ENCODE measurements around the gene GABRG3. TPM values are rescaled to one million over a fixed set of nuclear protein-coding genes. Genes with fewer than 3 reads are reported as not detected.

GABRG3 gene
- total RNA-seq, 1 donor from 2014 or later: 0.24 TPM

DNA sequence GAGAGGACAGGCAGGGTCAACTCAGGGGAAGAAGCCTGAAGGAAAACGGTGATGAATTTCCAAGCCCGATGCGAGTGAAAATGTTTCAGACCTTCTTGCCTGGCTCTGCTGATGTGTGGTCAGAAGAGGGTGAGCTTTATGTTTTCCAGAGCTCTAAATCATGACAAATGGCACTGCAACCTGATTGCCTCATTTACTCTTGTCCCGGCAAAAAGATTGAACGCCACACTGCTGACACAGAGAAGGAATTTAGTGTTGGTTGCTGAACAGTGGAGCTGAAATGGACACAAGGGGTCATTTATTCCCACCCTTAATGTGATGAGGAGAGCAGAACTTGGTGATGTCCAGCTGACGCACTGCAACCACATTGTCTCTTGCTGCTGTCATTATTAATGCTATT, 36.1 kb upstream of the GABRG3 start:
- no peaks in the 10 kb centered on the region for H3K4me1 Mint-ChIP-seq (ENCODE audit: low read depth)
- TF ChIP-seq, protein P1, sequence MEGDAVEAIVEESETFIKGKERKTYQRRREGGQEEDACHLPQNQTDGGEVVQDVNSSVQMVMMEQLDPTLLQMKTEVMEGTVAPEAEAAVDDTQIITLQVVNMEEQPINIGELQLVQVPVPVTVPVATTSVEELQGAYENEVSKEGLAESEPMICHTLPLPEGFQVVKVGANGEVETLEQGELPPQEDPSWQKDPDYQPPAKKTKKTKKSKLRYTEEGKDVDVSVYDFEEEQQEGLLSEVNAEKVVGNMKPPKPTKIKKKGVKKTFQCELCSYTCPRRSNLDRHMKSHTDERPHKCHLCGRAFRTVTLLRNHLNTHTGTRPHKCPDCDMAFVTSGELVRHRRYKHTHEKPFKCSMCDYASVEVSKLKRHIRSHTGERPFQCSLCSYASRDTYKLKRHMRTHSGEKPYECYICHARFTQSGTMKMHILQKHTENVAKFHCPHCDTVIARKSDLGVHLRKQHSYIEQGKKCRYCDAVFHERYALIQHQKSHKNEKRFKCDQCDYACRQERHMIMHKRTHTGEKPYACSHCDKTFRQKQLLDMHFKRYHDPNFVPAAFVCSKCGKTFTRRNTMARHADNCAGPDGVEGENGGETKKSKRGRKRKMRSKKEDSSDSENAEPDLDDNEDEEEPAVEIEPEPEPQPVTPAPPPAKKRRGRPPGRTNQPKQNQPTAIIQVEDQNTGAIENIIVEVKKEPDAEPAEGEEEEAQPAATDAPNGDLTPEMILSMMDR (IDR thresholded peaks at IDR 0.05; ENCODE audit: unreplicated experiment): no peak

GRCh38 chr15:26935322-26935721, 35.7 kb upstream of the GABRG3 start:
- H3K4me1 Mint-ChIP-seq (ENCODE audit: low read depth): no peaks in the 10 kb centered on the region
- no peaks in the 10 kb centered on the region for H3K36me3 Mint-ChIP-seq (ENCODE audit: insufficient read depth)
- no peak overlapping the region for H3K4me3 Mint-ChIP-seq (ENCODE audit: low read depth)
- TF ChIP-seq, protein P1 (IDR thresholded peaks at IDR 0.05; ENCODE audit: unreplicated experiment): no peak
- no peak for DNase-seq (ENCODE audit: low spot score, unreplicated experiment)
- H3K27ac Mint-ChIP-seq: no peak overlapping the region
- peaks cover 4% of the 10 kb centered on the region for H3K27me3 Mint-ChIP-seq
- H3K9me3 Mint-ChIP-seq (ENCODE audit: low read depth): no peaks in the 10 kb centered on the region

More for the DNA sequence above, 36.1 kb upstream of the GABRG3 start:
- H3K27me3 Mint-ChIP-seq: peaks cover 6% of the 10 kb centered on the region
- no peak overlapping the region for H3K4me3 Mint-ChIP-seq (ENCODE audit: low read depth)
- no peaks in the 10 kb centered on the region for H3K36me3 Mint-ChIP-seq (ENCODE audit: insufficient read depth)
- no peaks in the 10 kb centered on the region for H3K9me3 Mint-ChIP-seq (ENCODE audit: low read depth)
- DNase-seq (ENCODE audit: low spot score, unreplicated experiment): no peak
- no peak overlapping the region for H3K27ac Mint-ChIP-seq

GRCh38 chr15:26936502-26936901, 34.5 kb upstream of the GABRG3 start:
- no peaks in the 10 kb centered on the region for H3K36me3 Mint-ChIP-seq (ENCODE audit: insufficient read depth)
- DNase-seq (ENCODE audit: low spot score, unreplicated experiment): no peak
- H3K4me1 Mint-ChIP-seq (ENCODE audit: low read depth): no peaks in the 10 kb centered on the region
- TF ChIP-seq, protein P1 (IDR thresholded peaks at IDR 0.05; ENCODE audit: unreplicated experiment): no peak
- no peak overlapping the region for H3K27ac Mint-ChIP-seq
- peaks cover 2% of the 10 kb centered on the region for H3K27me3 Mint-ChIP-seq
- H3K9me3 Mint-ChIP-seq (ENCODE audit: low read depth): no peaks in the 10 kb centered on the region
- no peak overlapping the region for H3K4me3 Mint-ChIP-seq (ENCODE audit: low read depth)

DNA sequence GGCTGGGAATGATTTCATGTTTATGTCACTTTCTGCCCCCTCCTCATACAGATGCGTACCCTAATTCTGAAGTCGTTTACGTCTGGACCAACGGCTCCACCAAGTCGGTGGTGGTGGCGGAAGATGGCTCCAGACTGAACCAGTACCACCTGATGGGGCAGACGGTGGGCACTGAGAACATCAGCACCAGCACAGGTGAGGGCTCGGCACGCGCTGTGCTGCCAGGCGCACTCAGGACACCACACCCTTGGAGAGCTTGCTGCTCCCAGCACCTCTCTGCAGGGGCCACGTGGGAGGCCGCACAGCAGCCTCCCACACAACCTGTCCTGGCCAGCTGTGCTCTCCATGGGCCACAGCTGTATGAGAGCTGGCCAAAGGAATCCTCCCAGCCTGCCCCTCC, 33.8 kb upstream of the GABRG3 start:
- H3K36me3 Mint-ChIP-seq (ENCODE audit: insufficient read depth): no peaks in the 10 kb centered on the region
- H3K27me3 Mint-ChIP-seq: no peaks in the 10 kb centered on the region
- no peak for DNase-seq (ENCODE audit: low spot score, unreplicated experiment)
- H3K9me3 Mint-ChIP-seq (ENCODE audit: low read depth): no peaks in the 10 kb centered on the region
- no peaks in the 10 kb centered on the region for H3K4me1 Mint-ChIP-seq (ENCODE audit: low read depth)
- no peak overlapping the region for H3K4me3 Mint-ChIP-seq (ENCODE audit: low read depth)
- TF ChIP-seq, protein P1 (IDR thresholded peaks at IDR 0.05; ENCODE audit: unreplicated experiment): no peak
- no peak overlapping the region for H3K27ac Mint-ChIP-seq

DNA sequence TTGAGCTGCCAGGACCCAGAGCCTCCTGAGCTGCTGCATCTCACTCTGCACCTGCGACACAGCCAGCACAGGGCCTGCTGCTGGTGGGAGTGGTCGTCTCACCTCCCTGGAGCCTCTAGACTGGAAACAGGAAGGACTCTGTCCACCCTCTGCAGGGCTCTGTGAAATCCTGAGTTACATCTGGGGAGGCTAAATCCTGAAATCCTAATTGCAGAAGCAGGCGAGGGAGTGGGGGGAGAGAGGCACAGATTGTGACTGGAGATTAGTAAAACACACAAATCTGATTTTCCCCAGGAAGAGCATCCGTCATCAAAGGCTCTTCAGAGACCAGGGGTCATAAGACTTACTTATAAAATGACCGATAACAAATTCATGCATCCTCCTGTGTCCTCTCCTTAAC, 31.6 kb upstream of the GABRG3 start:
- Mint-ChIP-seq H3K9me3 (ENCODE audit: low read depth) (no peaks in the 10 kb centered on the region), H3K27me3 (no peaks in the 10 kb centered on the region), H3K4me1 (ENCODE audit: low read depth) (no peaks in the 10 kb centered on the region), H3K36me3 (ENCODE audit: insufficient read depth) (no peaks in the 10 kb centered on the region), H3K4me3 (ENCODE audit: low read depth) (no peak overlapping the region), H3K27ac (no peak overlapping the region)
- TF ChIP-seq, protein P1 (IDR thresholded peaks at IDR 0.05; ENCODE audit: unreplicated experiment): no peak
- no peak for DNase-seq (ENCODE audit: low spot score, unreplicated experiment)
